D721Med (cell line): ENCODE data around the gene CBLC.

Experiments
- DNase-seq: peaks from one replicate; pipeline ENCODE4 v3.0.0; 2011; ENCODE audit warnings: low spot score; ENCODE audit not compliant: insufficient read length
- FAIRE-seq: peaks from 2 replicates; lab custom pipeline; 2011; peaks lifted over from hg19 to GRCh38; lab: Jason Lieb, UNC
- CTCF ChIP-seq: IDR thresholded peaks from 2 replicates; pipeline ENCODE4 v1.5.1; 2012; ENCODE audit warnings: mild to moderate bottlenecking, control low read depth; ENCODE audit not compliant: insufficient read depth; ENCODE audit errors: missing control alignments

CBLC gene

GRCh38 chr19:44792281-44792680, 14.6 kb downstream of the CBLC start:
- no peak for FAIRE-seq
- no peak for TF ChIP-seq CTCF
- no peak for DNase-seq

- DNase-seq, result no peak
- TF ChIP-seq CTCF, result no peak
- FAIRE-seq, result no peak
These were observed 16.9 kb downstream of the CBLC start for GRCh38 chr19:44794610-44795009.

- TF ChIP-seq CTCF, result no peak
- FAIRE-seq, result no peak
- no peak for DNase-seq
These were observed 17.8 kb downstream of the CBLC start for GRCh38 chr19:44795398-44795987.

GRCh38 chr19:44796701-44797115, 19.0 kb downstream of the CBLC start:
- no peak for TF ChIP-seq CTCF
- FAIRE-seq (no peak), DNase-seq (no peak)

- DNase-seq (no peak), FAIRE-seq (no peak)
- no peak for TF ChIP-seq CTCF
These were observed 22.1 kb downstream of the CBLC start for GRCh38 chr19:44799627-44800346.

GRCh38 chr19:44800461-44800860, 22.8 kb downstream of the CBLC start:
- TF ChIP-seq CTCF, result peak; percentile 85
- no peak for FAIRE-seq

More at GRCh38 chr19:44800461-44800860, 22.8 kb downstream of the CBLC start:
- peak; percentile 68 for DNase-seq
